ENCODE data around the gene SNX20. TPM values are rescaled to one million over a fixed set of nuclear protein-coding genes. Genes with fewer than 3 reads are reported as not detected.

The SNX20 gene
- total RNA-seq, 1 donor from 2014 or later, result not detected

- no peak for DNase-seq (ENCODE audit: low spot score)
- H3K27ac Mint-ChIP-seq (ENCODE audit: unreplicated experiment), result no peak overlapping the region
- H3K4me3 Mint-ChIP-seq (ENCODE audit: unreplicated experiment), result no peak overlapping the region
- TF ChIP-seq, protein P1, sequence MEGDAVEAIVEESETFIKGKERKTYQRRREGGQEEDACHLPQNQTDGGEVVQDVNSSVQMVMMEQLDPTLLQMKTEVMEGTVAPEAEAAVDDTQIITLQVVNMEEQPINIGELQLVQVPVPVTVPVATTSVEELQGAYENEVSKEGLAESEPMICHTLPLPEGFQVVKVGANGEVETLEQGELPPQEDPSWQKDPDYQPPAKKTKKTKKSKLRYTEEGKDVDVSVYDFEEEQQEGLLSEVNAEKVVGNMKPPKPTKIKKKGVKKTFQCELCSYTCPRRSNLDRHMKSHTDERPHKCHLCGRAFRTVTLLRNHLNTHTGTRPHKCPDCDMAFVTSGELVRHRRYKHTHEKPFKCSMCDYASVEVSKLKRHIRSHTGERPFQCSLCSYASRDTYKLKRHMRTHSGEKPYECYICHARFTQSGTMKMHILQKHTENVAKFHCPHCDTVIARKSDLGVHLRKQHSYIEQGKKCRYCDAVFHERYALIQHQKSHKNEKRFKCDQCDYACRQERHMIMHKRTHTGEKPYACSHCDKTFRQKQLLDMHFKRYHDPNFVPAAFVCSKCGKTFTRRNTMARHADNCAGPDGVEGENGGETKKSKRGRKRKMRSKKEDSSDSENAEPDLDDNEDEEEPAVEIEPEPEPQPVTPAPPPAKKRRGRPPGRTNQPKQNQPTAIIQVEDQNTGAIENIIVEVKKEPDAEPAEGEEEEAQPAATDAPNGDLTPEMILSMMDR (IDR thresholded peaks at IDR 0.05), result no peak
- H3K4me1 Mint-ChIP-seq (ENCODE audit: low read depth), result peaks cover 9% of the 10 kb centered on the region
- peaks cover 5% of the 10 kb centered on the region for H3K9me3 Mint-ChIP-seq (ENCODE audit: low read depth)
- peaks cover 1% of the 10 kb centered on the region for H3K36me3 Mint-ChIP-seq (ENCODE audit: low read depth)
- no peaks in the 10 kb centered on the region for H3K27me3 Mint-ChIP-seq (ENCODE audit: low read depth)
Observed at GRCh38 chr16:50664270-50664669, 16.8 kb downstream of the SNX20 start.

- H3K4me1 Mint-ChIP-seq (ENCODE audit: low read depth), result peaks cover 4% of the 10 kb centered on the region
- TF ChIP-seq, protein P1 (IDR thresholded peaks at IDR 0.05), result no peak
- H3K4me3 Mint-ChIP-seq (ENCODE audit: unreplicated experiment), result no peak overlapping the region
- no peaks in the 10 kb centered on the region for H3K27me3 Mint-ChIP-seq (ENCODE audit: low read depth)
- peaks cover 5% of the 10 kb centered on the region for H3K9me3 Mint-ChIP-seq (ENCODE audit: low read depth)
- no peak overlapping the region for H3K27ac Mint-ChIP-seq (ENCODE audit: unreplicated experiment)
- H3K36me3 Mint-ChIP-seq (ENCODE audit: low read depth), result peaks cover 1% of the 10 kb centered on the region
- no peak for DNase-seq (ENCODE audit: low spot score)
Observed at GRCh38 chr16:50662306-50662940, 18.7 kb downstream of the SNX20 start.

GRCh38 chr16:50659806-50660205 is 21.3 kb downstream of the SNX20 start:
- H3K4me3 Mint-ChIP-seq (ENCODE audit: unreplicated experiment), result no peak overlapping the region
- H3K27me3 Mint-ChIP-seq (ENCODE audit: low read depth), result peaks cover 3% of the 10 kb centered on the region
- H3K9me3 Mint-ChIP-seq (ENCODE audit: low read depth), result peaks cover 5% of the 10 kb centered on the region
- peaks cover 1% of the 10 kb centered on the region for H3K36me3 Mint-ChIP-seq (ENCODE audit: low read depth)
- H3K27ac Mint-ChIP-seq (ENCODE audit: unreplicated experiment), result no peak overlapping the region
- no peak for DNase-seq (ENCODE audit: low spot score)
- no peaks in the 10 kb centered on the region for H3K4me1 Mint-ChIP-seq (ENCODE audit: low read depth)
- TF ChIP-seq, protein P1 (IDR thresholded peaks at IDR 0.05), result no peak

GRCh38 chr16:50657241-50657640 is 23.9 kb downstream of the SNX20 start:
- no peak for DNase-seq (ENCODE audit: low spot score)
- H3K27ac Mint-ChIP-seq (ENCODE audit: unreplicated experiment), result no peak overlapping the region
- no peak overlapping the region for H3K4me3 Mint-ChIP-seq (ENCODE audit: unreplicated experiment)

DNA sequence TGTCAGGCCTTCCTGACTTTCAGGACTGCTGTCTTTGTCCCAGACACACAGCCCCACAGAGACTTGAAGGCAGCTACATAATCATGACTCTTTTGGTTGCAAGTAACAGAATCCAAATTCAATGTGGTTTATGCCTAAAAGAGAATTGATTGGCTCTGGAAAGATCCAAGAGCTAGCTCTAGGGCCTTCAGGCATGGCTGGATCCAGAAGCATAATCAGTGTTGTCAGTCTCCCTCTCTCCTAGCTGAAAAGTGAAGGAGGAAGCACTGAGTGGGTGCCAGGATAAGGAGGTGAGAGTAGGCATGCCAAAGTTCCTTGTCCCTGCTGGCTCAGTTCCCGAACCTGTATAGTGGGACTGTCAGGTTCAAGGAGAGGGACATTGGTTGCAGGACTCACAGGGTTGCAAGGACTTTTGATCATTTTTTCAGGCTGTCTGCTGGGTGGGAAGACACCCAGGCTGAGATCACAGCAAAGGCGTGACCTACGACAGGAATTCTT is 25.5 kb downstream of the SNX20 start:
- TF ChIP-seq, protein P1 (IDR thresholded peaks at IDR 0.05), result no peak
- Mint-ChIP-seq H3K4me1 (ENCODE audit: low read depth) (no peaks in the 10 kb centered on the region), H3K36me3 (ENCODE audit: low read depth) (peaks cover 1% of the 10 kb centered on the region), H3K4me3 (ENCODE audit: unreplicated experiment) (no peak overlapping the region), H3K27me3 (ENCODE audit: low read depth) (peaks cover 3% of the 10 kb centered on the region), H3K9me3 (ENCODE audit: low read depth) (no peaks in the 10 kb centered on the region), H3K27ac (ENCODE audit: unreplicated experiment) (no peak overlapping the region)
- no peak for DNase-seq (ENCODE audit: low spot score)

More at GRCh38 chr16:50657241-50657640, 23.9 kb downstream of the SNX20 start:
- no peaks in the 10 kb centered on the region for H3K4me1 Mint-ChIP-seq (ENCODE audit: low read depth)
- peaks cover 3% of the 10 kb centered on the region for H3K27me3 Mint-ChIP-seq (ENCODE audit: low read depth)
- no peaks in the 10 kb centered on the region for H3K36me3 Mint-ChIP-seq (ENCODE audit: low read depth)
- TF ChIP-seq, protein P1 (IDR thresholded peaks at IDR 0.05), result no peak
- peaks cover 1% of the 10 kb centered on the region for H3K9me3 Mint-ChIP-seq (ENCODE audit: low read depth)

All from chondrocyte (in vitro differentiated cells).